GM12878 (cell line): ENCODE data around the gene ETNK1. TPM values are rescaled to one million over a fixed set of nuclear protein-coding genes. Genes with fewer than 3 reads are reported as not detected.

Experiments used
- ATAC-seq: fragments of 200-7000 bp; cut with Tn5 transposase; 3 replicates; pipeline ENCODE4 v1.9.1; 2020; ENCODE audit warnings: mild to moderate bottlenecking, moderate library complexity
- BruUV-seq: library from RNA; stranded (reverse); fragments of 400-500 nt; replicated peaks from 2 replicates; lab custom pipeline; 2021; lab: Mats Ljungman, UMichigan
- CTCF ChIA-PET: fragments of 300-600 bp; sonication (Branson Sonifier 250); formaldehyde crosslinking; extraction: SDS; loops from one replicate; lab custom pipeline; 2021; ENCODE audit warnings: inconsistent platforms; lab: Yijun Ruan, JAX
- POLR2A ChIA-PET: fragments of 350-600 bp; formaldehyde crosslinking; extraction: SDS; loops from one replicate; lab custom pipeline; 2021; ENCODE audit warnings: inconsistent platforms; lab: Charles Lee
- RAD21 ChIA-PET: fragments of 300-600 bp; sonication (Branson Sonifier 250); formaldehyde crosslinking; loops from one replicate; lab custom pipeline; 2023; ENCODE audit warnings: antibody characterized with exemption; ENCODE audit not compliant: unreplicated experiment; lab: Charles Lee
- SMC1A ChIA-PET: fragments of 300-600 bp; sonication (Branson Sonifier 250); formaldehyde crosslinking; loops from one replicate; lab custom pipeline; 2023; ENCODE audit not compliant: unreplicated experiment, uncharacterized antibody; lab: Charles Lee
- DNase-seq: peaks from one replicate; pipeline ENCODE4 v3.0.0-alpha.2; 2011; ENCODE audit warnings: low read depth, low spot score
- FAIRE-seq: peaks from 3 replicates; lab custom pipeline; 2011; peaks lifted over from hg19 to GRCh38; lab: Jason Lieb, UNC
- H2AFZ ChIP-seq: 2 replicates; pipeline ENCODE4 v1.6.0; 2011; ENCODE audit warnings: low read depth, low read length, control low read depth; ENCODE audit not compliant: control insufficient read depth
- H3K27ac ChIP-seq: 2 replicates; pipeline ENCODE4 v1.5.1; 2011; ENCODE audit warnings: control low read depth; ENCODE audit not compliant: control insufficient read depth, insufficient read depth
- H3K27me3 ChIP-seq, 2 experiments: replicated peaks in 1 of 2; 2 replicates each; pipeline versions ENCODE4 v1.6.0 to v1.6.1; 2011; ENCODE audit warnings: low read length in 1 of 2; ENCODE audit not compliant: control insufficient read depth in 2 of 2, insufficient read depth in 2 of 2
- H3K36me3 ChIP-seq, 2 experiments: 2 replicates each; pipeline ENCODE4 v1.5.1; 2011; ENCODE audit warnings: low read length in 1 of 2; ENCODE audit not compliant: control insufficient read depth in 2 of 2, insufficient read depth in 2 of 2
- H3K4me1 ChIP-seq: 2 replicates; pipeline ENCODE4 v1.6.1; 2011; ENCODE audit warnings: mild to moderate bottlenecking, low read length, moderate library complexity, mixed read lengths; ENCODE audit not compliant: control insufficient read depth, insufficient read depth
- H3K4me2 ChIP-seq: 2 replicates; pipeline ENCODE4 v1.6.0; 2011; ENCODE audit warnings: control low read depth; ENCODE audit not compliant: control insufficient read depth, insufficient read depth
- H3K4me3 ChIP-seq: fragments of 200-600 bp; sonication (generic); 2 replicates; pipeline ENCODE4 v1.5.1; 2016
- H3K79me2 ChIP-seq: 2 replicates; pipeline ENCODE4 v1.6.0; 2011; ENCODE audit warnings: low read length; ENCODE audit not compliant: control insufficient read depth, insufficient read depth
- H3K9ac ChIP-seq: 2 replicates; pipeline ENCODE4 v1.8.0; 2011; ENCODE audit warnings: low read length, control low read depth, mixed read lengths; ENCODE audit not compliant: control insufficient read depth, insufficient read depth
- H3K9me3 ChIP-seq: replicated peaks from 3 replicates; pipeline ENCODE4 v1.5.1; 2011; ENCODE audit warnings: mild to moderate bottlenecking, low read length; ENCODE audit not compliant: control insufficient read depth, insufficient read depth
- H4K20me1 ChIP-seq: 2 replicates; pipeline ENCODE4 v1.6.0; 2011; ENCODE audit not compliant: control insufficient read depth, insufficient read depth
- IKZF1 ChIP-seq: fragments of 450-650 bp; conservative IDR thresholded peaks from 2 replicates; pipeline ENCODE4 v1.6.1; 2017; ENCODE audit warnings: antibody characterized with exemption, mild to moderate bottlenecking
- NBN ChIP-seq: fragments of 450-650 bp; IDR thresholded peaks from 2 replicates; pipeline ENCODE4 v1.6.1; 2016
- STAT3 ChIP-seq: IDR thresholded peaks from 2 replicates; pipeline ENCODE4 v1.6.1; 2011; ENCODE audit warnings: low read depth, low read length, improper control_type of control experiment
- TCF3 ChIP-seq: IDR thresholded peaks from 2 replicates; pipeline ENCODE4 v1.6.1; 2012; ENCODE audit warnings: low read depth, mild to moderate bottlenecking, low read length, borderline replicate concordance; ENCODE audit not compliant: insufficient read depth
- ZNF217 ChIP-seq: fragments of 450-650 bp; IDR thresholded peaks from 2 replicates; pipeline ENCODE4 v1.6.1; 2017; ENCODE audit warnings: antibody characterized with exemption, mild to moderate bottlenecking
- ZNF274 ChIP-seq: IDR thresholded peaks from one replicate; pipeline ENCODE4 v1.8.0; 2011; ENCODE audit not compliant: insufficient read length, insufficient read depth
- WGBS: methylation state at CpG from one replicate; pipeline ENCODE4 v1.1.6; 2016; ENCODE audit warnings: low lambda C conversion rate; ENCODE audit not compliant: insufficient replicate concordance, insufficient coverage; ENCODE audit errors: missing lambda C conversion rate; 5-methylcytosine and 5-hydroxymethylcytosine counted together
- in situ Hi-C: fragments of 300-500 bp; cut with MboI; formaldehyde crosslinking; loops from 9 replicates; pipeline ENCODE4 v1.14.3; 2018; ENCODE audit warnings: mixed read lengths
- intact Hi-C: fragments of 100-400 bp; cut with micrococcal nuclease; formaldehyde crosslinking; loops from one replicate; pipeline ENCODE4 v1.14.2; 2022; ENCODE audit not compliant: unreplicated experiment
- polyA plus RNA-seq, 11 experiments: library from polyadenylated mRNA; depleted of rRNA in 4 of 11; unstranded in 6 of 11; stranded (reverse) in 5 of 11; fragments of >200 nt; fragmentation: Nextera tagmentation in 4 of 11; fragmentation: Illumina TruSeq in 1 of 11; extraction: Ambion mirVana in 4 of 11; extraction: Trizol in 1 of 11; gene quantifications; 1 replicate in 1 of 11; 2 replicates in 10 of 11; pipeline versions ENCODE4 v1.2.1 to v1.2.3, GENCODE V29; 2011 to 2016; ENCODE audit warnings: inconsistent platforms in 2 of 11, missing spikeins in 2 of 11, low read depth in 1 of 11
- total RNA-seq, 4 experiments: library from RNA; depleted of rRNA in 3 of 4; stranded (reverse); fragments of >200 nt in 3 of 4; fragmentation: Illumina TruSeq in 1 of 4; extraction: Trizol in 1 of 4; gene quantifications; 2 replicates each; pipeline versions ENCODE4 v1.2.1 to v1.2.3, GENCODE V29; 2013 to 2021
- TF ChIP-seq, protein P1 (sequence below): fragments of 450-650 bp; IDR thresholded peaks from 2 replicates; pipeline ENCODE4 v1.6.1; 2017; ENCODE audit warnings: mild to moderate bottlenecking, low read depth, inconsistent platforms; ENCODE audit not compliant: poor library complexity, severe bottlenecking

ETNK1 gene
- total and polyA plus RNA-seq, 10 of the 15 experiments (the other 5 are each of a cell fraction or from before 2014, with no cell fraction given), result 12.3 to 69.4 (median 34.2) TPM

DNA sequence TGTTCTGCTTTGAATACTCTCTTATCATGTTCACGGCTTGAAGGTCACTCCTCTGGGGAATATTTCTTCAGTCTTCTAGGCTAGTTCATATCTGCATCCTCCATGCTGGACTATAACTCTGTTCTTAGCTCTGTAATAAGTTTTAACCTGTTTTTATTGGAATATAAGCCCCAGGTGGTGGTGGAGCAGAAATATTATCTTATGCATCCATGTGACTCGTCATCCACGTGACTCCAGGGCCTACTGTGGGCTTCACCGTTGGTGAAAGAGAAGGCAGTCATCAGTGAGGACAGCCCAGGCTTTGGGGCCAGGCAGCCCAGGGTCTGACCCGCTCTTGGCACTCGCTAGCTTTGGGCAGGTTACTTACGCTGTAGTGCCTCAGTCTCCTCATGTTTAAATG, 87.1 kb downstream of the ETNK1 start:
- ChIA-PET POLR2A (no interaction called here), SMC1A (interaction anchor here (0.8 kb wide), 1 partner anchor 29 kb away, joined by 3 read pairs; no protein-coding TSS in a partner anchor), RAD21 (no interaction called here), CTCF (interaction anchor here (0.9 to 1.3 kb wide), 4 partner anchors 24 to 183 kb away, joined by 3 to 5 read pairs (median 4); no protein-coding TSS in a partner anchor)
- Histone ChIP-seq H3K36me3 (no peaks in the 10 kb centered on the region), H2AFZ (no peak overlapping the region), H3K9me3 (no peaks in the 10 kb centered on the region), H3K27ac (no peak overlapping the region), H3K4me3 (no peak overlapping the region), H3K27me3 (no peaks in the 10 kb centered on the region), H4K20me1 (no peaks in the 10 kb centered on the region), H3K4me2 (no peak overlapping the region), H3K4me1 (no peaks in the 10 kb centered on the region), H3K79me2 (no peaks in the 10 kb centered on the region), H3K9ac (no peak overlapping the region)
- WGBS, result 47% methylated on average over 7 of the region's 7 CpGs
- no peak for DNase-seq
- no TSS peak for BruUV-seq
- in situ Hi-C loops (no loop called here), intact Hi-C loops (no loop called here)
- no peak for FAIRE-seq
- no peak for ATAC-seq
- TF ChIP-seq STAT3 (no peak), NBN (no peak), TCF3 (no peak), ZNF217 (no peak), ZNF274 (no peak), IKZF1 (no peak)
- TF ChIP-seq, protein P1, sequence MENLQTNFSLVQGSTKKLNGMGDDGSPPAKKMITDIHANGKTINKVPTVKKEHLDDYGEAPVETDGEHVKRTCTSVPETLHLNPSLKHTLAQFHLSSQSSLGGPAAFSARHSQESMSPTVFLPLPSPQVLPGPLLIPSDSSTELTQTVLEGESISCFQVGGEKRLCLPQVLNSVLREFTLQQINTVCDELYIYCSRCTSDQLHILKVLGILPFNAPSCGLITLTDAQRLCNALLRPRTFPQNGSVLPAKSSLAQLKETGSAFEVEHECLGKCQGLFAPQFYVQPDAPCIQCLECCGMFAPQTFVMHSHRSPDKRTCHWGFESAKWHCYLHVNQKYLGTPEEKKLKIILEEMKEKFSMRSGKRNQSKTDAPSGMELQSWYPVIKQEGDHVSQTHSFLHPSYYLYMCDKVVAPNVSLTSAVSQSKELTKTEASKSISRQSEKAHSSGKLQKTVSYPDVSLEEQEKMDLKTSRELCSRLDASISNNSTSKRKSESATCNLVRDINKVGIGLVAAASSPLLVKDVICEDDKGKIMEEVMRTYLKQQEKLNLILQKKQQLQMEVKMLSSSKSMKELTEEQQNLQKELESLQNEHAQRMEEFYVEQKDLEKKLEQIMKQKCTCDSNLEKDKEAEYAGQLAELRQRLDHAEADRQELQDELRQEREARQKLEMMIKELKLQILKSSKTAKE, result no peak
